ENCODE data around the gene AMOTL1. TPM values are rescaled to one million over a fixed set of nuclear protein-coding genes. Genes with fewer than 3 reads are reported as not detected.

AMOTL1 gene
- total RNA-seq, 2 donors from 2014 or later = 56.7 to 59.5 TPM

GRCh38 chr11:94747146-94747545, 21.0 kb upstream of the AMOTL1 start:
- H3K9me3 ChIP-seq = no peaks in the 10 kb centered on the region
- H3K4me3 ChIP-seq = no peak overlapping the region
- no peak for TF ChIP-seq CTCF (IDR thresholded peaks at IDR 0.05)
- H3K36me3 ChIP-seq = no peaks in the 10 kb centered on the region
- no peak overlapping the region for H3K27ac ChIP-seq
- peaks cover 0 to 8% of the 10 kb centered on the region in 2 donors for H3K4me1 ChIP-seq
- DNase-seq (ENCODE audit: low spot score) = no peak
- no peaks in the 10 kb centered on the region for H3K27me3 ChIP-seq

DNA sequence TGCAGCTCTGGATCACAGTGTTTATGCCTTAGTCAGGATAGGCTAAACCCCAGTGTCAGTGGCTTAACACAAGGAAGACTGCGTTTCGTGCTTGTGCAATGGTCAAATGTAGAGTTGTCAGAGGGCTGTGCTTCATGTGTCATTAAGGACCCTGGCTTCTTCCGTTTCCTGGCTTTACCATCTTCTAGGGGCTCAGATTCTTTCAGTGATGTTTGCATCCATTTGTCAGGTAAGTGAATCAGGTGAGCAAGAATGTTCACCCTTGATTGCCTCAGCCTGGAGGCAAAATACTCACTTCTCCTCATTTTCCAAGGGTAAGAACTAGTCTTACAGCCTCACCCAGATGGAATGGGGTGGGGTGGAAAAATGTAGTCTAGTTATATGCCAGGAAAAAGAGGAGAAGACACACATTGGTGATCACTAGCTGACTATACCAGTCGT, 20.5 kb upstream of the AMOTL1 start:
- H3K27ac ChIP-seq = no peak overlapping the region
- peaks cover 0 to 8% of the 10 kb centered on the region in 2 donors for H3K4me1 ChIP-seq
- no peaks in the 10 kb centered on the region for H3K27me3 ChIP-seq
- H3K9me3 ChIP-seq = no peaks in the 10 kb centered on the region
- H3K4me3 ChIP-seq = no peak overlapping the region
- no peaks in the 10 kb centered on the region for H3K36me3 ChIP-seq
- no peak for TF ChIP-seq CTCF (IDR thresholded peaks at IDR 0.05)
- no peak for DNase-seq (ENCODE audit: low spot score)

GRCh38 chr11:94749369-94749768, 18.8 kb upstream of the AMOTL1 start:
- TF ChIP-seq CTCF (IDR thresholded peaks at IDR 0.05) = no peak
- Histone ChIP-seq H3K9me3 (no peaks in the 10 kb centered on the region), H3K36me3 (no peaks in the 10 kb centered on the region), H3K4me1 (peaks cover 0 to 8% of the 10 kb centered on the region in 2 donors), H3K27me3 (no peaks in the 10 kb centered on the region), H3K27ac (no peak overlapping the region), H3K4me3 (no peak overlapping the region)
- DNase-seq (ENCODE audit: low spot score) = no peak

DNA sequence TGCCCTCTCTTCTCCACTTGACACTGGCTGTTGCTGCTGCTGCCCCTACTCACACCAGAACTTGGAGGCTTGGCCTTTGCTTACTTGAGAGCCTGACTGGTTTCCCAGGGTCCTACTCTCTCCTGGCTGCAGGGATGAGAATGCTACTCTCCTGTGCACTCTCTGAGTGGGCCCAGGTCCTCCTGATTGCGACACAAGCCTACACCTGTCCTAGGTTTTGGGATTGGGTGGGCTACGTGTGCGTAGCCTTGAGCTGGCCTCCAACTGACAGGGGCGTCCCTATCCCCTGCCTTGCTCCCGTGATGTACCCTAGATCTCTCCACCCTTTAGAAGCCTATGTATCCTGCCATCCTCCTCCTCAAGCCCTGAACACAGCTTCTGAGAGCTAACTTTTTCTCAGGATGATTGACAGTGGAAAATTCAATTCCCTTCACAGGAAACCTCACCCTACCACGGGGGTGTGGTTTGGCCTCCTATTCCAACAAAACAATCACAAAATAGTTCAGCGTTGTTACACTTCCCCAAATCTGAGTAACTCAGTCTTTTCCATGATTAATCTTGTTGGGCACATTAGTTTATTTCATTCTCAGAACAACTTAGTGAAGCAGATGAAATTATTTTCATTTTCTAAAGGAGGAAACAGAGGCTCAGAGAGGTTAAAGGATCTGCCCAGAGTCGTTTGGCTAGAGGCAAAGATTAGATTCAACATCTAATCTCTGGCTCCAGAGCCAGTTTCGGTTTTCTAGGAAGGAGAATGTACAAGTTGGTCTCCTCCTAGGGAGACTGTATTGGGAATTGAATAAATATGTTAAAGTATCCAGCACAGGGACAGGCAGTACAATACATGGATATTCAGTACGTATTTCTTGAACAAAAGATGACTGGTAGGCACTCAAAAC, 17.6 kb upstream of the AMOTL1 start:
- peaks cover 0 to 8% of the 10 kb centered on the region in 2 donors for H3K4me1 ChIP-seq
- H3K9me3 ChIP-seq = no peaks in the 10 kb centered on the region
- no peak overlapping the region for H3K4me3 ChIP-seq
- no peaks in the 10 kb centered on the region for H3K36me3 ChIP-seq
- TF ChIP-seq CTCF (IDR thresholded peaks at IDR 0.05) = no peak
- peak overlapping the region; percentile 38 to 57 for H3K27ac ChIP-seq
- no peak for DNase-seq (ENCODE audit: low spot score)
- H3K27me3 ChIP-seq = no peaks in the 10 kb centered on the region

DNA sequence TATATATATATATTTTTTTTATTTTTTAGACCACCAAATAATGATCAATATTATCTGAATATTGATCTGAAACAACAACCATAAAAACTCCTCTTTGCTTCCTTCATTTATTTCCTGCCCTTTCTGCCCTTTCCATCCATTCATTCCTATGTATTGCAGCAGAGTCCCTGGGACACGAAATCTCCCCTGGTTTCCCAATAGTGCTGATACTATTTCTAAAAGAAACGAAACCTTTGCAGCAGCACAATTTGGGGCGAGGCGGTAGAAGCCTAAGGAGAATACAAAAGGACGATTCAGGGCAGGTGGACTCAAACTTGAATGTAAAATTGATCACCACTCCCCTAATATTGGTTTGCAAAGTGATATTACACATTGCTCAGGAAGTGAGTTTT, 16.9 kb upstream of the AMOTL1 start:
- TF ChIP-seq CTCF (IDR thresholded peaks at IDR 0.05) = no peak
- Histone ChIP-seq H3K4me1 (peaks cover 0 to 8% of the 10 kb centered on the region in 2 donors), H3K9me3 (no peaks in the 10 kb centered on the region), H3K27ac (peak overlapping the region in 1 of 2 donors; percentile 57), H3K4me3 (no peak overlapping the region), H3K36me3 (no peaks in the 10 kb centered on the region), H3K27me3 (no peaks in the 10 kb centered on the region)
- DNase-seq (ENCODE audit: low spot score) = no peak

Data from right atrium auricular region (tissue), 2 donors.